ENCODE results near the gene AKAP13.
"Not testable (repeated sequence)": the region's sequence is repeated elsewhere in the genome, so short reads cannot be mapped to it uniquely, and the experiment has no call there.

The AKAP13 gene

DNA sequence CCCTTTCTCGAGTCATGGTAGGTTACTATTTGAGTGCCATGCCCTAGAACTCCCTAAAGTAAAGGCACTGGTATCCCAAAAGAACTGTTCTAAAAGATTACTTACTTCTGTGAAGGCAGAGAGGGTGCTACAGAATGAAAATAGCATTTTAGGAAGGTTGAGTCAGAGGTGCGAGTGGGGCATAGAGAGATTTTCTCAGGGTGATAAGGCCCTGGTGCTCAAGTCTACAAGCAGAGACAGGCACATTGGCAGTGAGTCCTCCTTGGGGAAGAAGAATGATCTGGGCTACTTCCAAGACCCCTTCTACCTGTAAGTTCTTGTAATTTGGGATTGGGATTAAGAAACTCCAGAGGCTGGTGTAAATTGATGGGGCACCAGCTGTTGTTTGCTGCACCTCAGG lies 96.7 kb downstream of the AKAP13 start:
- no peak for DNase-seq (ENCODE audit: low read depth in 2 of 2, low spot score in 1 of 2)

DNA sequence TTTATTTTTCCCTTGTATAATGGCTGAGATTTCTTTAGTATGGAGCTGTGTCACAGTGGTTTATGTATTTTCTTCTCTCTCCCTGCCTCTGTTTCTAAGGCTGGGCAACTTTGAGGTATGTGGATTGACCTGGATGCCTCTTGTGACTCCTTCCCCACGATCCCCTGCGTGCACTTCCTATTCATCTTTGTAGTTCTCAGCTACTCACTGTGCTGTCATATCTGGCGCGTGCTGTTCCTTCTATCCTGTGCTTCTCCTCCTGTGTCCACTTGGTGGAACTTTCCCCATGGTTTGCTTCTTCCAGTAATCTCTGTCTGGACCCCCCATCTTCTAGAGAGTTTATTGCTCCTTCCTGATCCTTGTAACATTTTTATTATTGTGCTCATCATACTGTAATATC lies 97.3 kb downstream of the AKAP13 start:
- no peak for DNase-seq (ENCODE audit: low read depth in 2 of 2, low spot score in 1 of 2)

DNA sequence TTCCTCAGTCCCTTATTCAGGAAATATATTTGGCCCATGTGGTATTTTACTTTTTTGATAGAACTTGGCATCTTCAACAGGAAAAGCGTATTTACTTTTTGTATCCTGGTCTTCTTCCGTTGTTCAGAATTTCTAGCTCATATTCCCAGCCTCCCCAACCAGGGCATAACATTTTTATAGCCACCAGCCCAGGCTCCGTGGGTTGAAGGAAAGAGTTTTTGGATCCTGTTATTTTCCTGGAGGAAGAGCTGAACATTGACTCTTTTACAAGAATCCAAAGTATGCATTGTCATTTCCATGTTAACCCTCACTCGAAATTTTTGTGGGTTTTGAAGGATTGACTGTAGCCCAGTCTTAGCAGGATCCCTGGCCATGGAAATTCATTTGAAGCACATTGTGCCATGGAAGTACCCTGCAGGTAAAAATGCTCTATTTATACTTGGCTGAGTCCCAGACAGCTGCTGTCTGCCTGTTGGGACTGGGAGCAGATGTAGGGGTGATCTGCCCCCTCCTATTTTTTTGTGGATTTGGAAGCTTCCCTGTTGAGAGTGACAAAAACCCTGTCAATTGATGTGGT lies 98.8 kb downstream of the AKAP13 start:
- no peak for DNase-seq (ENCODE audit: low read depth in 2 of 2, low spot score in 1 of 2)

DNA sequence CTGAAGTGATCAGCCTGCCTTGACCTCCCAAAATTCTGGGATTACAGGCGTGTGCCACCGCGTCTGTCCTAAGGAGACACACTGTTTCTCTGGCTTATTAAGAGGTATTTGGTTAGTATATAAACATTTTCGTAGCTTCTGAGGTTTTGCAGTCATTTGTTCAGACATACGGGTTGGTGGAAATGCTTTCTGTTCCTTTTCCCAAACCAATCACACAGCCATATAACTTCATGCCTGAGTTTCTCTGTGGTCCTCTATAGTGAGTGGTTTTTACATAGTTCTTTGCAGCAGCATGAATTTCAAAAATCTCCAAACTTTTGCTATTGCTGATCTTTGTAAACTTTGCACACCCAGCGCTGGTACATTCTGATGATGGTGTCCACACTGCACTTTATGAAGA lies 100.5 kb downstream of the AKAP13 start:
- DNase-seq (ENCODE audit: low read depth in 2 of 2, low spot score in 1 of 2) = no peak

DNA sequence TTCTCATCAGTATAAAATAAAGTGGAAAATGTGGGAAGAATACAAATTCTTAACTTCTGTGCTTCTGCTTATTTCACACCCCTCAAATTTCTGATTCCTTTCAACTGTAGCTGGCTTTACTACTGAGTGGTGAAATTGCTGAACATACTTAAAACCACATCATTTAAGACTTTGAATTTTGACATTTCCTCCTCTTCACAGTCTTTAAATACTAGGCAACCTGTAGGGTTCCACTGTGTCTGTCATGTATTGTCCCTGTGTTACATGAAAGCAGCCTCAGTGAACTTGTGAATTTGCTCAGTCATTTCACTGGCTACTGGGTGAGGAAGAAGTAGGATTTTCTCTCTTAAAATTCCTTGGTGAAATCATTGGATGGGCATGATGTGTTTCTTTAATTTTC lies 101.1 kb downstream of the AKAP13 start:
- DNase-seq (ENCODE audit: low read depth in 2 of 2, low spot score in 1 of 2) = not testable (repeated sequence)

DNA sequence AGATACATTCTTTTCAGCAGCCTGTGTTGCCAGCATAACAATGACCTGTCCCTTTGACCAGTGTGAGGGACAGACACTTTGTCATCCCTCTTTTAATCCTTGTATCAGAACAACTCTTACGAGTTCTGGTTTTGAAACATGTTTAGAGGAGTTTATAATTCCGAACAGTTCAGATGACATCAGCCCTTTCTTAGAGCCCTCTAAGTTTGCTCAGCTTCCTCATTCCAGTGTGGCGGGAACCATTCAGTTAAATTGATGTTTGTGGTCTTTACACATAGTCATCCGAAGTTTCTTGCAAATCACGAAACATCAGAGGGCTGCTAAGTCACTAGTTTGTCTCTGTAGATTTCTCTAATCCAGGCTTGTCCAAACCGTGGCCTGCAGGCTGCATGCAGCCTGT lies 102.5 kb downstream of the AKAP13 start:
- DNase-seq (ENCODE audit: low read depth in 2 of 2, low spot score in 1 of 2) = no peak

DNA sequence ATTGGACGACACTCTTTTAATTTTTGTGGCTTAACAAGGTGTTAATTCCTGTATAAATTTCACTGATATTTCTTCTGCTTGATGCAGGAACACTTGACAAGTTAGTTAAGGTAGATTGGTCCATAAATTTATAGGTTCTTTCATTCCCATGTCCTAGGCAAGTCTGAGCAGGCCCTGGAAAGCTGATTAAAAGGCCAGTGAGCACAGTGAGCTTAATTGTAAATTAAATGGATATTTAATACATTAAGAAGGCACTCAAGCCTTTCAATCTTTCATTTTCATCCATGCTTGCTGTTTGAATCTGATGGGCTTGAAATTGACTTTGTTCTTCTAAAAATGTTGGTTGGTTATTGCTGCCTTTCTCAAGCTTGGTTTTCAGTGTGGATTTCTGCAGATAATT lies 103.6 kb downstream of the AKAP13 start:
- DNase-seq (ENCODE audit: low read depth in 2 of 2, low spot score in 1 of 2) = not testable (repeated sequence)

DNA sequence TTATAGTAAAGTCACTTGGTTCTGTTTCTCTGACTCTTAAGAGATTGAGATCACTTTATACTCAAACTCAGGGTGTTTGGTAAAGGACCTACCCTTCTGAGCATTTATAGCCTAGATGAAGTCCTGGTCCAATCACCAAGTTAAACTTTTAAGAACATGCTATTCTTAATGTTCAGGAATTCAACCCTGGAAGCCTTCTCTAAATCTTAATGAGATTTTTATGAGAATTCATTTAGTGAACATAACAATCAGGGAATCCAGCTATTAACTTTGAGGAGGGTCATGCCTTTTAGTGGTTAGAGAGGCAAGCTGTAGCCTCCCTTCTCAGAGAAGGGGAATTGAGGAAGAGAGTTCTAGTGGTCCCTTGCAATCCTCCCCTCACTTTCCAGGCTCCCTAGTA lies 104.5 kb downstream of the AKAP13 start:
- DNase-seq (ENCODE audit: low read depth in 2 of 2, low spot score in 1 of 2) = not testable (repeated sequence)

DNA sequence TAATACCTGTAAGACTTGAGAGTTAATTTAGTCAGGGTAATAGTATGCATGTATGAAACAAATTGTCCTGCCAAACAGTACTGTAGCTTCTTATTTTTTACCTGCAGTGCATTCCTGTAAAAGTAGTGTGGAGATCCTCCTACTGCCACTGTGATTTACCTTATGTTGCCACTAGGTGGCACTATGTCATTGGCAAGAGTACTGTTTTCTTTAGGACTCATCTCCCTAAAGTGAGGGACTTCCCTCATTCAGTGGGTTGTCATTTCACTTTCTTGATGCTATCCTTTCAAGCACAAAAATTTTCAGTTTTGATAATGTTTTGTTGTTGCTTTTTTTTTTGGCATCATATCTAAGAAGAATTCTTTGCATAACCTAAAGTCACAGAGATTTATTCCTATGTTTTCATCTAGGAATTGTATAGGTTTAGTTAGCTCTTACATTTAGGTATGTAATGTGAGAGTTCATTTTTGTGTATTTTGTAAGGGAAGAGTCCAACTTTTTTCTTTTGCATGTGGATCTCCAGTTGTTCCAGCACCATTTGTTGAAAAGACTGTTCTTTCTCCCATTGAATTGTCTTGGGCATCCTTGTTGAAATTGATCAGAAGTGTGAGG lies 105.7 kb downstream of the AKAP13 start:
- DNase-seq (ENCODE audit: low read depth in 2 of 2, low spot score in 1 of 2) = peak; percentile 27 to 28

DNA sequence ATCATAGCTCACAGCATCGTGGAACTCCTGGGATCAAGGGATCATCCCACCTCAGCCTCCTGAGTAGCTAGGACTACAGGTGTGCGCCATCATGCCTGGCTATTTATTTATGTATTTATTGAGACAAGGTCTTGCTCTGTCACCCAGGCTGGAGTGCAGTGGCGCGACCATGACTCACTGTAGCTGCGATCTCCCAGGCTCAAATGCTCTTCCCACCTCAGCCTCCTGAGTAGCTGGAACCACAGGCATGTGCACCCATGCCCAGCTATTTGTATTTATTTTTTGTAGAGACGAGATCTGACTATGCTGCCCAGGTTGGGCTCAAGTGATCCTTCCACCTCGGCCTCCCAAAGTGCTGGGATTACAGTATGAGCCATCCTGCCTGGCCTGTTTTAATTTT lies 107.4 kb downstream of the AKAP13 start:
- not testable (repeated sequence) for DNase-seq (ENCODE audit: low read depth in 2 of 2, low spot score in 1 of 2)

DNA sequence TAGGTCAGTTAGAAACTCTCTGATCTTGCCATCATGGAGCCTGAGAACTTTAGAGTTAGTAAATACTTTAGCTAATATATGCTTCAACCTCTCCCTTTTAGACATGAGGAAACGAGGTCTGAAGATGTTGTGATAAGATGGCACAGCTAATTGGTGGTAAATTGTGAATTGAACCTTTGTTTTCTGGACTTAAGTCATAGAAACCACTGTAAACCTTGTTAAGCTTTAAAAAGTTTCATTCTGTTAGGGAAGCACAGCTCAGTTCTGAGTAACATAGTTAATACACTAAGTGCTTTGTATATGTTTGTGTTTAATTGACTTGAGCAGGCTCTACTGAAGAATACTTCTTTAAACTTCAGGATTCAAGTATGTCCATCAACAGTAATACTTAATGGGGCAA lies 108.6 kb downstream of the AKAP13 start:
- no peak for DNase-seq (ENCODE audit: low read depth in 2 of 2, low spot score in 1 of 2)

DNA sequence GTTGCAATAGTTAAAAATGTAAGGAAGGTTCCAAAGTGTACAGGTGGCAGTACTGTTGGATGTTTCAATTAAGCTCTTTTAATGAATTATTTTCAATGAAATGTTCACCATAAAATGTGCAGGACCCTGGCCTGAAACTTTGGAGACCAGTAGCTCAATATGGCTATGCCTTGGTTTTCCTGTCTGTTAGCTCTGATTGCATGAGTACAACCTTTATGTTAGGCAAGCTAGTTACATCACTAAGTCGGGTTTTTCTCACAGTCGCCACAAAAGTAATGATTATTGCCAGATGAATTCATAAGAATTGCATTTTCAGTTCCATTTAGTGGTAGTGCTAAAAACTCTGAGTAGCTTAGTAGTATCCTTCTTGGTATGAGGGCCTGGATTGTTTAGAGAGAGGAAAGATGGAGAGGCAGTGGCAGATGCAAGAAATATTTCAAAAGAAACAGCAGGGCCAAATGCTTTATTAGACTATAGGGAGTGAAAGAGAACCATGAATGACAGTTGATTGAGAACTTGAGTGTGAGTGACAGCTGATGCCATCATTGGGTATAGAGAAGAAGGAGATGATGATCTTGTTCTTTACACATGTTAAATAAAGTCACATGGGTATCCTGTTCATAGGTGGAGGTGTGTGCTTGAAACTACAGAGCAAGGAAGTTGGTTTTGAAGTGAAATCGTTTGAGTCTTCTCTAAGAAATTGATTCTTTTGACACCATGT lies 109.5 kb downstream of the AKAP13 start:
- DNase-seq (ENCODE audit: low read depth in 2 of 2, low spot score in 1 of 2) = no peak

DNA sequence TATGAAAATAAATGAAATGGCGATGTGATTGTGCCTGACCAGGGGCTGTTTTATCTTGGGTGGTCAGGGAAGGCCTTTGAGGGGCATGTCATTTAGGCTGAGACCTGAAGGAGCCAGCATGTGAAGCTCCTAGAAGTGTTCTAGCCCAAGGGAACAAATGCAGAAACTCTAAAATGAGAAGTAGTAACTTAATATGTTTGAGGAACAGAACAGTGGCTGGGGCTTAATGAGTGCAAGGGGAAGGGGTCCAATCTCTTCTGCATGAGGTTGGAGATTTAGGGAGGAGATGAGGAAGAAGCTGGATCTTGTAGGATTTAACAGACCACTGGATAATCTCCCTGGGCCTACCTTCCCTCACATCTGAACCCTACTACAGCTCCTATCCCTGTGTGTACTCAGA lies 110.5 kb downstream of the AKAP13 start:
- no peak for DNase-seq (ENCODE audit: low read depth in 2 of 2, low spot score in 1 of 2)

DNA sequence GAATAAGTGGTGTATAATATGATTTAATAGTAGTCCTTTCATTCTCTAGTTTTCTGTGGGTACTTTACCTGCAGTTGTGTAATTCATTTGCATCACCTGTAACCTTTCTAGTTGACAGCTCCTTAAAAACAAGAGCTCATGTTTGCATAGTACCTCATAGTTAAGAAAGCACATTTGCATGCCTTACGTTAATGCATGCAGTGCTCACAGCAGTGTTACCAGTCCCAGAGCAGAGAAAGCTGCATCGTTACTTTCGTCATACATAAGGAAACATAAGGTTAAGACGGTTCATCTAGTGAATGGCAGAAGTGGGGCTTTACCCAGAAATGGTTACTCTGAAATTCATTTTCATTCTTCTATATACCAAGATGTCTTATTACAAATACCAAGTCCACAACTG lies 111.3 kb downstream of the AKAP13 start:
- no peak for DNase-seq (ENCODE audit: low read depth in 2 of 2, low spot score in 1 of 2)

DNA sequence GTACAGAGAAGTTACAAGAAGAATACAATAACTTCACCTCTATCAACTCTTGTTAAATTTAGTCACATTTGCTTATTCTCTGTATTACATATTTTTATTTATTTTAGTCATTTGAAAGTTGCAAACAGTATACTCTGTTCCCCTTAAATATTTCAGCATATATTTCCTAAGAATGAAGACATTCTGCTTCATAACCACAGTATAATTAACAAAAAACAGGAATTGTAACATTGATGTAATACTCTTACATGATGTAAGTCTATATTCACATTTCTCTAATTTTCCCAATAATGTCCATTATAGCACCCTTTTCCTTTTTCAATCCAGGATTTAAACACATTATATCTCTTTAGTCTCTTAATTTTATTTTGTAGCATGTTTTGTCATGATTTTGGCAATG lies 112.0 kb downstream of the AKAP13 start:
- DNase-seq (ENCODE audit: low read depth in 2 of 2, low spot score in 1 of 2) = no peak

DNA sequence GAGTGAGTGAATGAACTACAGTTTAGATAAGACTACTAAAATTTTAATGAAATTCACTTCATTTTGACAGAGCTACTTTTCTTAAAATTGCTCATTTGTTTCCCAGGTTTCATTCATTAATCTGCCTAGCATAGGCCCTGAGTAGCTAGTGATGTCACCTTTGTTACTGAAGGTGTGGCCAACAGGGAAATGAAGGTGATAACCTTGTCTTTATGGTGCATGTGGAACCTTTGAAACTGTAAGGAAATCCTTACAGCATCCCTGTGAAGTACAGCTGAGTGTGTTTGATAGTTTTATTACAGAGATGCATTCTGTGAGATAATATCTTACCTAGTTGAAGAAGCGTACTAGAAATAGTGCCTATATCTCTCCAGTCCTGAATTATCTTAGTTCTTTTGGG lies 112.9 kb downstream of the AKAP13 start:
- no peak for DNase-seq (ENCODE audit: low read depth in 2 of 2, low spot score in 1 of 2)

DNA sequence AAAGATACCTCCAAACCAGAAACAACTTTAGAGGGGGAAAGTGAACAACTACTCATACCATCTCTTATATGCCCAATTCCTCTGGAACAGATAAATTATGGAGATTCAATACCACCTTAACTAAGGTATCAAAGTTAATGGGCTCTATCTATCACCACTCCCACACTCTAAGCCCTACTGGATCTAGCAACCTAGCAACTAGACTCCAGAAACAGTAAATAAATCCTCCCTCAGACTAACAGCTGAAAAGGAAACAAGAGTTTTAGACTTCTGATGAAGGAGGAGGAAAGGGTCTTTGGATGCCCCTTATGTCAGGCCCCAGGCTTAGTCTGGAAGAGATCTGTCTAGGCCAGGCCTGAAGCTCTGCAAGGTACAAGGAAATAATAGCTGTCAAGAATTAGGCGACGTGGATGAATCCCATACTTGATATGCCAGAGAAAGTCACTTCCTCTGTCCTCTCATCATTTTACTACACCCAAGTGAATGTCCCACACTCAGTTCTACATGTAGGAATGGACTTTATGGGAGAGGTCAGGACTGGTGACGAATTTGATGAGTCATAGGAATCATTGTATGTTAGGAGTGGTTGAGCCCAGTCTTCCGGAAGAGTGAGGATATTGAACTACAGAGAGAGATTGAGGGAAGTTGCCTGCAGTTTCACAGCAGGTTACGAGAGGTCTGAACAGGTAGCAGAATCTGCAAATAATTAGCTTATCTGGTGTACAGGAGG lies 113.8 kb downstream of the AKAP13 start:
- DNase-seq (ENCODE audit: low read depth in 2 of 2, low spot score in 1 of 2) = no peak

DNA sequence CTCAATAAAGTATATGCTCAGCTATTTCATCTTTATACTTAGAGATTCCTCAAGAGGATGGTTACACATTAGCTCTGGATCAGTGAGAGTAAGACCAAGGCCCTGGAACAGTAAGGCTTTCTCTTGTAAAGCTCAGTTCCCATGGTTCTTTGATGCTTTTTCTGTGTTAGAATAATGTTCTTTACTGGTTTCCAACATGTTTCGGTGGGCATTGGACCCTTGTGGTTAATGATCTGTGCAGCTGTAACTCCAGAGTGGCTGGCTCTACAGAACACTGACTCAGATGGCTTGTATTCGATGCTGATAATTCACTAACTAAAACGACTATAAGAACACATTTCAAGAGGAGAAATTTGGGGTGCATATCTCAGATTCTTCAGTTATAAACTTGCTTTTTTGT lies 114.7 kb downstream of the AKAP13 start:
- no peak for DNase-seq (ENCODE audit: low read depth in 2 of 2, low spot score in 1 of 2)

DNA sequence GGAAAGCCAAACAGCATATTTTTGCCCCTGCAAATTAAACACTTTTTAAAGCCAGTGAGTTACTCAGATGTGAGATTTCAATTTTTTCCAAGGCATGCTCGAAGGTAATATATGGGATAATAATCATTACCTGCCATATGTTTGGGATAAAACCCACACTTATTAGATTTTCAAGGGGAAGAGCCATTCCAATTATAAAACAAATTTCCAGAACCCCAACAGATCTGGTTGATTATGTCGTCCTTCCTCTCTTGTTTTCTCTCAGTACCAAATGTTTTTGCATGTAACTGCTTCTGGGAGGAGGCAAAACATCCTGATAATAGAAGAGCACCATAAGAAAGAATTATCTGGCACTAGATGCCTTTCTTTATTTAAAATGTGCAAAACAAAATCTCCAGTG lies 115.1 kb downstream of the AKAP13 start:
- DNase-seq (ENCODE audit: low read depth in 2 of 2, low spot score in 1 of 2) = no peak

DNA sequence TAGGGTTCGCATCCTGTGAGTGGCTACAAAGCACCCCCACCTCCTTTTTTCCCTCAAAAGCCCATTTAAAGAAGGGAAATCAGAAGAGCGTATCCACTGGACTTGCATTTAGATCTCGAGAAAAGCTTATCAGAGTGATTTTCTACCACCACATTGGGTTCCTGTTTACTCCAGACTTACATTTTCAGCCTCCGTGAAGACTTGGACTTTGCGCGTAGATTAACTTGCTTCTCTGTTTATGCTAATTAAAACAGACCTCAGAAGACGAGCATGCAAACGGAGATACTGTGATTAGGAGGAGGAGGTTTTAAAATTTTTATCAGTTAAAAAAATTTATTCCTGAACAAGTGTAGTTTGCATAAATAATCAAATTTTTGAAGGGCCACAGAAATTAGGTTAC lies 115.7 kb downstream of the AKAP13 start:
- no peak for DNase-seq (ENCODE audit: low read depth in 2 of 2, low spot score in 1 of 2)

DNA sequence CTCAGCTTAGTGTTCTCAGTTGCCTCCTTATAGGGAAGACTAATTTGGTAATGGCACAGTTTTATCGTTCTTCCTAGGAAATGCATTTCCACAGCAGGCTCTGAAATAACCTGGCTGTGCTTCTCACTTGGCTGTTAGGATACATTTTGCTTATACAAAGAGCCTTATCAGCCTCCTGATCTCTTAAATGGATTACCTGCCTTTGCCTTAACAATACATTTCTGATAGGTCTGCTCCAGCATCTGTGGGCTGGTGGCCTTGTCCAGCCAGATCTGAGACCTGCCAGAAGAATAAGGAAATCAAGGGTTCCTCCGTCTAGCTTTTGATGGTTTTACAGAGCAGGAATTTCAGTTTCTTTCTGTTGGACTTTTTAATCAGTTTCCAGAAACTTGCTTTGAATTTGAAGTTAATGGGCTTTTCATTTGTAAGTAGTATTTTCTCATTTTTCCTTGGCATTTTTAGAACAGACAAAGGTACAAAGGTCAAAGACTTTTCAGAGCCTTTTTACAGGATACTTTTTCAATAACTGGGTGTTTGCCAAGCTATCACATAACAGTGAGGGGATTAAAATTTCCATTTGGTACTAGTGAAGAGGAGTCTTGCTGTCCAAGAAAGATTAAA lies 116.3 kb downstream of the AKAP13 start:
- DNase-seq (ENCODE audit: low read depth in 2 of 2, low spot score in 1 of 2) = no peak

DNA sequence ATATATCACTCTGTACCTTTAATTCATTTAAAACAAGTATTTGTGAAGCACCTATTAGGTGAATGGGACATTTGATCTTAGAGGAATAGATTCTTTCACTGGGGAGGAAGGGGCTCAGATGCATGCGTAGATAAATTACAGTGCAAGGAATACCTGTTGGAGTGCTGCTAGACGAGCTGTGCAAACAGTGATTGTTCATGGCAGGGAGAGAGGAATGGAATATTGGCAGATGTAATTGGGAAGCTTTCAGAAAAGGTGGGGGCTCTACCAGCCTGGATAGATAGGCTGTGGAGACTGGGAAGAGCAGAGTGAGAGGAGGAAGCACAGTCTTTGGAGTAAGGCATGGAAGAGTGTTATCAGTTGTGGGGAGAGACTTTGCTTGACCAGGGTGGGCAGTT lies 116.8 kb downstream of the AKAP13 start:
- no peak for DNase-seq (ENCODE audit: low read depth in 2 of 2, low spot score in 1 of 2)

Data from stimulated activated CD8-positive, alpha-beta memory T cell treated with anti-CD3 and anti-CD28 coated beads, Interleukin-4, amount 100 ng/mL, for 4 hours (primary cell).